ENCODE measurements around the gene SLC39A6. TPM values are rescaled to one million over a fixed set of nuclear protein-coding genes. Genes with fewer than 3 reads are reported as not detected.

Gene SLC39A6
- total RNA-seq, 4 donors from 2014 or later, result 30.3 to 59.0 (median 48.2) TPM

DNA sequence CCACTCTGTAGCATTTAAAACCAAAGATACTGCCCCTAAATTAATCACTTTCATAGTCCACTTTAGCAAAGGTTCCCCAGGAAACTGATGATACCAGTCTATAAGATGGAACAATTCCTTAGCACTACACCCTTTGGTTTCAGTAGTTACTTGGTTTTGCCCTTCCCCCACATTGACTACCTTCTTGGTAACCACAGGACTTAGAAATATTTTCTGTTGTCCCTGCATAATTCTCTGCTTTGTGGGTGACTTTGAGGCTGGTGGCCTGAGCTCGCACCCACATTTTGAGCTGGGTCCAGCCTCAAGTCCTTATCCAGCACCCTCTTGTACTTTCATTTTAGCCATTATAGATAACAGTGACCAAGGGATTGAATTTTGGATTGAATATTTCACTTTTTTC lies 23.6 kb upstream of the SLC39A6 start:
- TF ChIP-seq, protein P1, sequence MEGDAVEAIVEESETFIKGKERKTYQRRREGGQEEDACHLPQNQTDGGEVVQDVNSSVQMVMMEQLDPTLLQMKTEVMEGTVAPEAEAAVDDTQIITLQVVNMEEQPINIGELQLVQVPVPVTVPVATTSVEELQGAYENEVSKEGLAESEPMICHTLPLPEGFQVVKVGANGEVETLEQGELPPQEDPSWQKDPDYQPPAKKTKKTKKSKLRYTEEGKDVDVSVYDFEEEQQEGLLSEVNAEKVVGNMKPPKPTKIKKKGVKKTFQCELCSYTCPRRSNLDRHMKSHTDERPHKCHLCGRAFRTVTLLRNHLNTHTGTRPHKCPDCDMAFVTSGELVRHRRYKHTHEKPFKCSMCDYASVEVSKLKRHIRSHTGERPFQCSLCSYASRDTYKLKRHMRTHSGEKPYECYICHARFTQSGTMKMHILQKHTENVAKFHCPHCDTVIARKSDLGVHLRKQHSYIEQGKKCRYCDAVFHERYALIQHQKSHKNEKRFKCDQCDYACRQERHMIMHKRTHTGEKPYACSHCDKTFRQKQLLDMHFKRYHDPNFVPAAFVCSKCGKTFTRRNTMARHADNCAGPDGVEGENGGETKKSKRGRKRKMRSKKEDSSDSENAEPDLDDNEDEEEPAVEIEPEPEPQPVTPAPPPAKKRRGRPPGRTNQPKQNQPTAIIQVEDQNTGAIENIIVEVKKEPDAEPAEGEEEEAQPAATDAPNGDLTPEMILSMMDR (IDR thresholded peaks at IDR 0.05; ENCODE audit: low read depth), result no peak

GRCh38 chr18:36149514-36150289 lies 20.6 kb upstream of the SLC39A6 start:
- TF ChIP-seq, protein P1 (IDR thresholded peaks at IDR 0.05; ENCODE audit: low read depth), result no peak

- TF ChIP-seq, protein P1 (IDR thresholded peaks at IDR 0.05; ENCODE audit: low read depth), result no peak
Observed at GRCh38 chr18:36143391-36143790, 14.3 kb upstream of the SLC39A6 start.

DNA sequence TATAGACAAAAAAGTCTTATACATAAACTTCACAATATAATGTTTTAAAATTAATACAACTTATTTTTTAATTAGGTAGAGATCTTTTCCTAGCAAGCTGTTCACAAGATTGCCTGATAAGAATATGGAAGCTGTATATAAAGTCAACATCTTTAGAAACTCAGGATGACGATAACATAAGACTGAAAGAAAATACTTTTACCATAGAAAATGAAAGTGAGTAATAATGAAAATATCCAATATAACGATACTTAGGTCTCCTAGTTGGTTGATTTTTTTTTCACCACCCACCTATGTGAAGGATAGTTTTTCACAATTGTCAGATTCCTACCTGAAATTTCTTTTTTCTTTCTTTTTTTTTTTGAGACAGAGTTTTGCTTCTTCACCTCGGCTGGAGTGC lies 13.6 kb upstream of the SLC39A6 start:
- TF ChIP-seq, protein P1 (IDR thresholded peaks at IDR 0.05; ENCODE audit: low read depth), result no peak

- TF ChIP-seq, protein P1 (IDR thresholded peaks at IDR 0.05; ENCODE audit: low read depth), result no peak
Observed at GRCh38 chr18:36141576-36141975, 12.4 kb upstream of the SLC39A6 start.

DNA sequence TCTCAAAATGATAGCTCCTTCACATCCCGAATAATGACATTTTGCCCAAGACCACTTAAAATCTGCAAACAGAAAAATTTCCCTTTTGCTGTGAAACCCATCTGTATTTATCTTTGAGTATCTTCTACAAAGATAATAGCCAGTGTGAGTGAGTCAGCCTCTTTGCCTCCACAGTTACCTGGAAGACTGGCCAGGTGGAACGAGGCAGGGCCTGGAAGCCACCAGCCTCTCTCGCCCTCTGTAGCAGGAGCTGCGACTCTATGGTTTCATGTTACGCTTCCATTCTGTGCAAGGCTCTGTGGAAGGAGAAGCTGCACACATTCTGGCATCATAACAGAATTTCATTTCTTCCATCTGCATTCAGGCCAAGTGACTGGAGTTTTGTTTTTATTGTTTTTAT lies 10.1 kb upstream of the SLC39A6 start:
- TF ChIP-seq, protein P1 (IDR thresholded peaks at IDR 0.05; ENCODE audit: low read depth), result no peak

- TF ChIP-seq, protein P1 (IDR thresholded peaks at IDR 0.05; ENCODE audit: low read depth), result no peak
Observed at GRCh38 chr18:36135264-36135663, 6.1 kb upstream of the SLC39A6 start.

All from subcutaneous adipose tissue (tissue), 4 donors.